Smooth muscle cell (in vitro differentiated cells): ENCODE measurements around the gene TRIO. TPM values are rescaled to one million over a fixed set of nuclear protein-coding genes. Genes with fewer than 3 reads are reported as not detected.
A peak's percentile ranks its signal among the peaks of the same experiment; 100 is the strongest.

ENCODE experiments used
- DNase-seq: peaks from one replicate; lab custom pipeline; 2025; ENCODE audit not compliant: unreplicated experiment; lab: John Stamatoyannopoulos, UW
- H2AFZ ChIP-seq: fragments of 200-600 bp; sonication (generic); 2 replicates; pipeline ENCODE4 v1.6.0; 2016; ENCODE audit warnings: antibody characterized with exemption, low read depth, mild to moderate bottlenecking
- H3F3A ChIP-seq: fragments of 200-600 bp; sonication (generic); 2 replicates; pipeline ENCODE4 v1.6.0; 2017; ENCODE audit warnings: antibody characterized with exemption, low read depth
- H3K27ac ChIP-seq: fragments of 200-600 bp; sonication (generic); 2 replicates; pipeline ENCODE4 v1.5.1; 2016; ENCODE audit warnings: low read depth, mild to moderate bottlenecking
- H3K27me3 ChIP-seq: fragments of 200-600 bp; sonication (generic); 2 replicates; pipeline ENCODE4 v1.6.1; 2016; ENCODE audit warnings: low read depth, mild to moderate bottlenecking
- H3K36me3 ChIP-seq: fragments of 200-600 bp; sonication (generic); 2 replicates; pipeline ENCODE4 v1.5.1; 2016; ENCODE audit warnings: low read depth
- H3K4me1 ChIP-seq: fragments of 200-600 bp; sonication (generic); 2 replicates; pipeline ENCODE4 v1.5.1; 2016; ENCODE audit warnings: low read depth
- H3K4me2 ChIP-seq: fragments of 200-600 bp; sonication (generic); 2 replicates; pipeline ENCODE4 v1.6.0; 2016; ENCODE audit warnings: mild to moderate bottlenecking
- H3K4me3 ChIP-seq: fragments of 200-600 bp; sonication (generic); 2 replicates; pipeline ENCODE4 v1.5.1; 2016; ENCODE audit warnings: mild to moderate bottlenecking
- H3K79me2 ChIP-seq: fragments of 200-600 bp; sonication (generic); 2 replicates; pipeline ENCODE4 v1.6.0; 2016; ENCODE audit warnings: low read depth, mild to moderate bottlenecking
- H3K9ac ChIP-seq: fragments of 200-600 bp; sonication (generic); 2 replicates; pipeline ENCODE4 v1.6.0; 2016; ENCODE audit warnings: low read depth
- H3K9me3 ChIP-seq: fragments of 200-600 bp; sonication (generic); replicated peaks from 2 replicates; pipeline ENCODE4 v1.5.1; 2016; ENCODE audit warnings: low read depth
- H4K20me1 ChIP-seq: fragments of 200-600 bp; sonication (generic); 2 replicates; pipeline ENCODE4 v1.6.0; 2016; ENCODE audit warnings: low read depth
- WGBS: methylation state at CpG from one replicate; pipeline ENCODE4 v1.1.7; 2016; ENCODE audit warnings: low lambda C conversion rate; 5-methylcytosine and 5-hydroxymethylcytosine counted together
- polyA plus RNA-seq: library from polyadenylated mRNA; unstranded; fragments of >200 nt; fragmentation: Nextera tagmentation; extraction: Ambion mirVana; gene quantifications from 2 replicates; pipeline ENCODE4 v1.2.1, GENCODE V29; 2016
- total RNA-seq: library from RNA; depleted of rRNA; stranded (reverse); fragments of >200 nt; gene quantifications from 2 replicates; pipeline ENCODE4 v1.2.3, GENCODE V29; 2014
- TF ChIP-seq, protein P1 (sequence below): fragments of 200-600 bp; sonication (generic); IDR thresholded peaks from 2 replicates; pipeline ENCODE4 v1.5.1; 2017; ENCODE audit warnings: borderline replicate concordance, mild to moderate bottlenecking, antibody characterized with exemption; ENCODE audit not compliant: insufficient read depth, poor library complexity, severe bottlenecking

TRIO gene
- total and polyA plus RNA-seq, 2 experiments from 2014 or later: 10.2 to 118 TPM

DNA sequence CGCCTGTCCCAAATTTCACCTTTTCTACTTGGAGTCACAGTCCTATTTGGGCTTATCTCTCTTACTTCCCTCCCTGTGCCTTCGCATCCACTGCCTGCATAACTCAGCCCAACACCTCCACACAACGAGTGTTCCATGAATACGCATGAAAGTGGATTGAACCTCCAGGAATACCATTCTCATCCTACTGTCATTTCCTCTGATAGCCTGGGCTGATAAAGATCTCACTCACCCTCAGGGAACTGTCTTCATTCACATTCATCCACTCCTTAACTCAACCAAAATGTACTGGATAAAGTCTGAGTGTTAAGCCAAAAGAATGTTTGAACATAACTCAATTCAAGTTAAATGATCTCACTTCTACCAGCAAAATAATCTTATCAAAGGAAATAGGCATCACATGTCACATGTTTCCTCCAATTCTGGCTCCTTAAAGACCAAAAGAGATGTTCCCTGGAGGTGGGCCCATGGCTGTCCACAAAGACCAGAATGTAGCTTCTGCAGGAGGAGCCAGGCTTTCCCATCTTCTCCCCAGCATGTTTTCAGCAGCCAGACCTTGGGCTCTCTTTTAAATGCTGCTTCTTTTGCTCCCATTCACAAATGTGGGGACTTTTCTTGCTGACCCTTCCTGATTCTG lies 28.4 kb upstream of the TRIO start:
- DNase-seq: no peak

GRCh38 chr5:14115323-14115895 lies 27.7 kb upstream of the TRIO start:
- Histone ChIP-seq H4K20me1 (no peaks in the 10 kb centered on the region), H3K4me3 (no peak overlapping the region), H3K79me2 (no peaks in the 10 kb centered on the region), H3K4me1 (peaks cover 10% of the 10 kb centered on the region), H3F3A (no peaks in the 10 kb centered on the region), H3K9ac (no peak overlapping the region), H3K36me3 (no peaks in the 10 kb centered on the region), H3K27ac (no peak overlapping the region), H3K4me2 (no peak overlapping the region), H2AFZ (no peak overlapping the region), H3K9me3 (no peaks in the 10 kb centered on the region), H3K27me3 (no peaks in the 10 kb centered on the region)
- TF ChIP-seq, protein P1, sequence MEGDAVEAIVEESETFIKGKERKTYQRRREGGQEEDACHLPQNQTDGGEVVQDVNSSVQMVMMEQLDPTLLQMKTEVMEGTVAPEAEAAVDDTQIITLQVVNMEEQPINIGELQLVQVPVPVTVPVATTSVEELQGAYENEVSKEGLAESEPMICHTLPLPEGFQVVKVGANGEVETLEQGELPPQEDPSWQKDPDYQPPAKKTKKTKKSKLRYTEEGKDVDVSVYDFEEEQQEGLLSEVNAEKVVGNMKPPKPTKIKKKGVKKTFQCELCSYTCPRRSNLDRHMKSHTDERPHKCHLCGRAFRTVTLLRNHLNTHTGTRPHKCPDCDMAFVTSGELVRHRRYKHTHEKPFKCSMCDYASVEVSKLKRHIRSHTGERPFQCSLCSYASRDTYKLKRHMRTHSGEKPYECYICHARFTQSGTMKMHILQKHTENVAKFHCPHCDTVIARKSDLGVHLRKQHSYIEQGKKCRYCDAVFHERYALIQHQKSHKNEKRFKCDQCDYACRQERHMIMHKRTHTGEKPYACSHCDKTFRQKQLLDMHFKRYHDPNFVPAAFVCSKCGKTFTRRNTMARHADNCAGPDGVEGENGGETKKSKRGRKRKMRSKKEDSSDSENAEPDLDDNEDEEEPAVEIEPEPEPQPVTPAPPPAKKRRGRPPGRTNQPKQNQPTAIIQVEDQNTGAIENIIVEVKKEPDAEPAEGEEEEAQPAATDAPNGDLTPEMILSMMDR: no peak
- WGBS: 89% methylated on average over 7 of the region's 7 CpGs
- no peak for DNase-seq

More for the DNA sequence above, 28.4 kb upstream of the TRIO start:
- Histone ChIP-seq H3K9ac (no peak overlapping the region), H3K4me3 (no peak overlapping the region), H3K36me3 (no peaks in the 10 kb centered on the region), H3F3A (no peaks in the 10 kb centered on the region), H3K9me3 (no peaks in the 10 kb centered on the region), H3K27ac (no peak overlapping the region), H4K20me1 (no peaks in the 10 kb centered on the region), H2AFZ (no peak overlapping the region), H3K27me3 (no peaks in the 10 kb centered on the region), H3K4me1 (peaks cover 10% of the 10 kb centered on the region), H3K4me2 (no peak overlapping the region), H3K79me2 (no peaks in the 10 kb centered on the region)
- WGBS: 54% methylated on average over 4 of the region's 4 CpGs
- TF ChIP-seq, protein P1: no peak

GRCh38 chr5:14118551-14119320 lies 24.4 kb upstream of the TRIO start:
- Histone ChIP-seq H3K9ac (no peak overlapping the region), H3K27me3 (no peaks in the 10 kb centered on the region), H3K36me3 (no peaks in the 10 kb centered on the region), H2AFZ (peak overlapping the region; percentile 74), H3K4me2 (no peak overlapping the region), H3K4me3 (no peak overlapping the region), H3K9me3 (no peaks in the 10 kb centered on the region), H3K4me1 (peaks cover 10% of the 10 kb centered on the region), H3K79me2 (no peaks in the 10 kb centered on the region), H3K27ac (no peak overlapping the region), H4K20me1 (no peaks in the 10 kb centered on the region), H3F3A (no peaks in the 10 kb centered on the region)
- DNase-seq: no peak
- WGBS: 55% methylated on average over 15 of the region's 15 CpGs
- TF ChIP-seq, protein P1: no peak
